GM21381 (cell line): ENCODE measurements around the gene STK38L.

Source experiments
- ATAC-seq: cut with Tn5 transposase; IDR thresholded peaks from one replicate; pipeline ENCODE4 v1.9.1; 2021; ENCODE audit warnings: mild to moderate bottlenecking, moderate library complexity; ENCODE audit not compliant: unreplicated experiment

The STK38L gene

DNA sequence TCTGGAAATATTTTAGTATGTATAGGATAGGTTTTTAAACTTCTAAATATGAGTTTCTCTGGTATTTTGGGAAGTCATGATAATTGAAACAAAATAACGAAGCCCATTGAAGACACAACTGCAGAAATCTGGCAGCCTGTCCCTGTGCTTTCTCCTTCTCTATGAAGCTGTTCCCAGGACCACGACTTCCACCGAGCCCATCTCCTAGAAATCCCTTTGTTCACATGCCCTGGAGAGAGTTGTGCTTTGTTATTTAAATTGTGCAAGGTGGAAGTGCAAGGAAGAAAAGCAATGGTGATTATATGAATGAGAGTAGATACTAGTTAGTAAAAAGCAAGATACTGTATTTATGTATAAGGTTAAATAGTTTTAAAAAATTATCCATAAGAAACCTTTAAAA, 32.2 kb downstream of the STK38L start:
- no peak for ATAC-seq

- ATAC-seq, result peak; percentile 88
These were observed 33.8 kb downstream of the STK38L start for GRCh38 chr12:27277846-27278260.

GRCh38 chr12:27279826-27280225, 35.7 kb downstream of the STK38L start:
- ATAC-seq, result no peak

GRCh38 chr12:27280412-27280811, 36.3 kb downstream of the STK38L start:
- no peak for ATAC-seq

DNA sequence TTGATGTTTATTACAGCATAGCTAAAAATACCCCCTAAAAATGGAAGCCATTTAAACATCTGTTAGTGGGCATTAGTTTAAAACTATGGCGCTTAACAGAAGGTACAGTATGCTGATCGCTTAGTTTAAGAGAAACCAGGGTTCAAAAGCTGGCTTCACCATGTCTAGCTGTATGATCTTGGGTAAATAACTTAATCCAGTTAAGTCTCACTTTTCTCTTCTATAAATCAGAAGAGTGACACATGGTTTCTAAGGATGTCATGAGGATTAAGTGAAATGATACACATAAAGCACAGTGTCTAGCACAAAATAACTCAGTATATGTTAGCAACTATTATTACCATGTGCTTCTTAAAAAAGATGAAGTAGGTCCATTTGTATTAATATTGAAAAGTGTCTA, 38.7 kb downstream of the STK38L start:
- ATAC-seq, result no peak

- ATAC-seq, result no peak
These were observed 39.9 kb downstream of the STK38L start for GRCh38 chr12:27284021-27284420.

DNA sequence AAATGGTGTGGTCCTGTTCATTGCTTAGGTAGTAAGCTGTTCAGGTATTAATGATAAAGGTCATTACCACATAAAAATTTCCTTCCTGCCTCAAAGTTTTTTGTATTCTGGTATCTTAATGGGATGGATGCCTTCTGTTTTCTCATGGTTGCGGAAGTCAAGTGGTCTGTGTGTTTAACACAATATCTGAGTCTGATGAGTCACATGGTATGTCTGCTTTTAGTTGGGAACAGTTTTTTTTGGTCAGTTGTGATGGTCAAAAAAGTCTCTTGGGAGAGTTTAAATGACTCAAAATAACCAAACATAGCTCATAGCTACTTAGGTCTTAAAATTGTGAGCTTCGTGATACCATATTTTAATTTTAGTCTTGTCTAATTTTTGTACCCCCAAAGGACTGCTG, 40.7 kb downstream of the STK38L start:
- ATAC-seq, result peak; percentile 65

DNA sequence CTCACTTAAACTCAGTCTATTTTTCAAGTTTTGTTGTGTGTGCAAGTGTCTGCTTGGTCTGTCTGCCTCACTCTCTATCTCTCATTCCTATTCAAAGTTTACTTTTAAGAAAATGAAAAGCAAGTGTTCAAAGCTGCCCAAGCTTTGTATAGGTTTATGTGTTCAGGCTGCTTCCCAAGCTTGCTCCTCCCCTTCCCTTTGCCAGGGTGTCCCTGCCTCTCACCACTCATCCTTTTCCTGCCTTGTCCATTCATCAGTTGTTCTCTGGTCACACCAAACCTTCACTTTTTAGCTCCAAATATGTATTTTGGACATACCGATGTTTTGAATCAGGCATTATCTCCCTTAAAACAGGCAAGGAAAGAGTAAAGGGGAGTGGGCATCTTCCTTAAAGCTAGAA, 41.3 kb downstream of the STK38L start:
- no peak for ATAC-seq

DNA sequence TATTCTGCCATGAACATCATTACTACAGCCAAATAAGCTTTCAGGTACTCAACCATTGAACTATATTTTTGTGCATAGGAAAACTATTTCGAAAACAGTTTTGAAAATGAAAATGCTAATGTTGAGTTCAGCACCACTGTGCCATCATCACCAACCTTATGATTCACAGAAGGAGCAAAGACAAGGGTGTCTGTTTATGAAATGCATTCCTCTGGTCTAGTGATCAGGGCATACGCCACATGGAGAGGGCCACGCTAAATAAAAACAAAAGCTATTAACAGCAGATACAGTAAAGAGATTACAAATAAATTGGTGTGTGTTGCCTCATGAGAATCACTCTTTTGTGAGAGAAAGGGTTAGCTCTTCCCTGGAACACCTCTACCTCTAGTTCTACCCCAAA, 45.3 kb downstream of the STK38L start:
- no peak for ATAC-seq

DNA sequence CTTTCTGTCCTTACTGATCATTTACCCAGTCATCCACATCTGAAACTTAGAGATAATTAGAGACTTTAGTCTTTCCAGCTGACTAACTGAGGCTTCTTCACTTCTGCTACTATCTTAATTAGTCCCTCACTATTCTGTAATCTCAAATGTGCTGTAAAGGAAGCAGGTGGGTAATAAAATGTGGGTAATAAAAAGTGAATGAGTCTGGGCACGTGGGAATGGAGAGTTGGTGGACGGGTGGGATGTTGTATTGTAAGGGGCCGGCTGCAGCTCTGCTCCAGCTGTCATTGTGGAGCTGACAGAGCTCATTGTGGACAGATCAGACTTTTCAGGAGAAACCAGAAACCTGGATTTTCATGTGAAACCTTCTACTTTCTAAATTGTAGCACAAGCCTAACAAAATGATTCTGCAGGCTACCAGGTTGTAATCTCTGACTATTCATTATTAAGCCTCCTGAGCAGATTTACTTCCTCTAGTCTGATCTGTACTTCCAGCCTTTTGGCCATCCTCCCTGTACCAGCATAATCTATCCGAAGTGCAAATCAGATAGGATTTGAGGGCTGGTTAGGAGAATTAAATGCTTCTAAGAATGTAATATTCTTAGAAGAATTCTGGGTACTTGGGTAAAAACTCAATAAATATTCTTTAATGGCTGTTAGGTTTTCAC, 46.5 kb downstream of the STK38L start:
- no peak for ATAC-seq

DNA sequence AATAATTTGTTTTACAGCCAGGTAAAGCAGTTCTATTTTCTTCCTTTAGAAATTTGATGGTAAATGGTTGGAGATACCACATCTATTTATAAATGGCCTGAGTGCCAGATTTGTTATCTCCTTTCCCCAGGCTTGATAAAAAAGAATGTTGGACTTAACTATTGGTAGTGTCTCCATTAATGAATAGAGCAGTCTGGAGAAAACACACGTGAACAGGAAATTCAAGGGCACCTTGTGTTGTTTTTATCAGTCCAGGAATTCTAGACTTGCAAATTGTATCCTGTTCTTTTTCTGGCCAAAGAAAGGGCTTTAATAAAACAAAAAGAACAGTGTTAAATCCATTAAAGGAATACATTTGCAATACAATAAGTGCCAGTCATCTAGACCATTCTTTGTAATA, 47.8 kb downstream of the STK38L start:
- no peak for ATAC-seq

DNA sequence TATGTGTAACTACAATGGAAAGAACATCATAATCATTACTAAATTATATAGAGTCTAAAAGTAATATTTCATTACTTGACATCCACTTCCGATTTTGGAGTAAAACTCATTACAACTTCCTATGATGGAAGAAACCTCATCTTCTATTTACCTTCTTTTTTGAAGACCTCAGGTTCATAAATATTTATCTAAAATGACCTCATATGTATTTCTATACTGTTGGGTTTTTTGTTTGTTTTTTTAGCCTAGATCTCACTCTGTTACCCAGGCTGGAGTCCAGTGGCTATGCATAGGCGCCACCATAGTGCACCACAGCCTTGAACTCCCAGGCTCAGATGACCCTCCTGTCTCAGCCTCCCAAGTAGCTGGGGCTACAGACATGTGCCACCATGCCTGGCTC, 48.6 kb downstream of the STK38L start:
- no peak for ATAC-seq

DNA sequence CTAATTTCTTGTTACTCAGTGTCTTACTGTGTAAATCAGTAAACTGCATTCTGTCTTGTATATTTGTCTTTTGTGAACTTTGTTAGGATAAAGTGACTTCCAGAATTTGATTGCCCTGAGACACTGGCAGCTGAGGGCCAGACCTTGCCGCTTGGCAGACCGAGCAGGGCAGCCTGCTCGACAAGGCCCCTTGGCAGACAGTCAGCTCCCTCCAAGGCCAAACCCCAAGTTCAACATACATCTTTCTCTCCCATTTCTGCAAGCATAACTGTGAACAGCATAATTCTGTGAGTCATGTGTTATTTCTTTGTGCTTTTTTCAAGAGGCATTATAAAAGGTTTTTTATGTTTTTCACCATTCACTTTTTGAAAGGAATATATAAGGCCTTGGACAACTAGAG, 49.4 kb downstream of the STK38L start:
- no peak for ATAC-seq

DNA sequence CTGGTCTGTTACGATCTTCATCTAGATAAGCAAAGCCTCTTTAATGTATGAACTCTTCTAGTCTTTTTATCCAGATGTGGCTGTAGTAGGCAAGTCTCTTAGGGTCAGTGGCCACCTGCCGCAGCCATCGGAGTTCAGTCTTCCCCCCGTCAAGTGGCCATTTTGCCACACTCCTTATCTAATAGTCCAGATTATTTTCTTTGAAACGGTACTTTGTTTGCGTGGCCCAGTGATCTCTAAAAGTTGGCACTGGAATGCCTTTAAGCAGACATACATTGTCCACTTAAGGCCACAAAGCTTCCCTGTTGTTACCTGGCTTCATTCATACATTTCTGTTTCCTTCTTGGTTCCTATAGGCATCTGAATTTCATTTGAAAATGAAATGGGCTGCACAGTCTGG, 52.6 kb downstream of the STK38L start:
- no peak for ATAC-seq

GRCh38 chr12:27297566-27297965, 53.5 kb downstream of the STK38L start:
- ATAC-seq, result no peak

DNA sequence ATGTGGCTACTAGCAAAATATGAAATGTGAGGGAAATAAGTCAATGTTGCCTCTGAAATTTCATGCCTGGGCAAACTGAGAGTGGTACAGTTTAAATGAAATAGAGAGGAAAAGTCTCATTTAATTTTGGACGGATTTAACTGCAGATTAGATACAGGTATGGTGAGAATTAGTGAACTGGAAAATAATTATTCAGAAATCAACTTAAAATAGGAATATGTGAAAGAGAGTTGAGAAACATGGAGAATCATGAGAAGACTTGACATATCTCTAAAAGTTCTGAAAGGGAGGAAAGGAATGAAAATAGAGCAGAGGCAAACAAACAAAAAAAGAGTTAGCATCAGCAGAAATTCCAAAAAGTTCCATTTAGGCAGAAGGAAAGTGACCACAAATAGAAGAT, 55.0 kb downstream of the STK38L start:
- ATAC-seq, result no peak

DNA sequence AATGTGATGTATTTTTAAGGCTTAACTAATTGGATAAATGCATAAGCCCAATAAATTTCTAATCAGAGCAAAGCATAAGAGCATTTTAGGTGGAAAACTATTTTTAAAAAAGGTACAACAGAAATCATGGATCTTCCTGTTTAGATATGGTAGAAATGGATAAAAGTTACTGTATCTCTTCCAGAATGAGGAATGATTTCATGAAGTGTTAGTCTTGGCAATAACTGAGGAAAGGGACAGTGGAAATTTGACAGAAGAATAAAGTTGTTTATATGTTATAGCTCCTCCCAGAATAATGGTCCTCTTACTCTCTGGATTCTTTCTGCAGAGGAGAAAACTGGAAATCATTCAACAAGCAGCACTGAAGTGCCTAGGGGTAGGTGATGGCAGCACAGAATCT, 56.1 kb downstream of the STK38L start:
- no peak for ATAC-seq

GRCh38 chr12:27303139-27304111, 59.3 kb downstream of the STK38L start:
- no peak for ATAC-seq

DNA sequence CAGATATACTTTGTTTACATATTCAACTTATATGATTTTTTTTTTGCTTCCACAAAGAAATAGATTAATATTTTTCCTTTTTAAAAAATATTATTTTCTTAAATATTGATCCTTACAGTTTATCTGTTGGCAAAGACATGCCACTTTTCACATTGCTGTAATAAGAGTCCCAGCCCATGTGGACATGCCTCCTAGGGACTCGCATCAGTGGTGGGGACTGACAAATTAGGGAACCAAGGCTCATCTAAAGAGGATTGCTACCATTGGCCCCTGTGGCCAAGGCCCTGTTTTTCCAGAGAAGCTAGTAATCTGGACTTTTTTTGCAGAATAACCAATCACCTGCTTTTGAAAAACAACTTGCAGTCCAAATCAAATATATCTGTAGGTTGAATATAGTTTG, 60.8 kb downstream of the STK38L start:
- ATAC-seq, result no peak

GRCh38 chr12:27305673-27306456, 61.8 kb downstream of the STK38L start:
- ATAC-seq, result no peak

GRCh38 chr12:27309293-27309994, 65.4 kb downstream of the STK38L start:
- ATAC-seq, result no peak
